ENCODE data around the gene FOXE3.

DNA sequence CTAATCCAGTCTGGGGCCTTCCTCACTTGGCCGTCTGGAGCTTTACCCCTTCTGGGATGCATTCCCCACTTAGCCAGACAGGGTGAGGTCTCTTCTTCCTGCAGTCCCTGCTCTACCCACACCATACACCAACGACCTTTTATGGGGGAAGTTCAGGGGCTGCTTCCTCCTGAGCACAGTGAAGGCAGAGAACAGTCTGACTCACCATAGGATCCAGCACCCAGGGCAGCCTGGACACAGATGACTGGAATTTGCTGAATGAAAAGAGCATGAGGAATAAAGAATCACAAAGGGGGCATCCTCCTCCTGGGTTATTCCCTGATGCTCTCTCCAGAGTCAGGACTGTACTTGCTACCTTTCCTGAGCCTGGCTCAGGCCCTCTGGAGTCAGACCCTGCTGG, 4.6 kb upstream of the FOXE3 start:
- no peak for TF ChIP-seq SP1 (IDR thresholded peaks at IDR 0.05; ENCODE audit: low read depth, low read length)
- TF ChIP-seq BCL11A (IDR thresholded peaks at IDR 0.05; ENCODE audit: low read depth, low read length), result no peak
- no peak for TF ChIP-seq SMC3 (IDR thresholded peaks at IDR 0.05; ENCODE audit: borderline replicate concordance, low read length)
- no peak for TF ChIP-seq TAF1 (IDR thresholded peaks at IDR 0.05; ENCODE audit: borderline replicate concordance, low read depth, low read length)
- TF ChIP-seq, protein P1, sequence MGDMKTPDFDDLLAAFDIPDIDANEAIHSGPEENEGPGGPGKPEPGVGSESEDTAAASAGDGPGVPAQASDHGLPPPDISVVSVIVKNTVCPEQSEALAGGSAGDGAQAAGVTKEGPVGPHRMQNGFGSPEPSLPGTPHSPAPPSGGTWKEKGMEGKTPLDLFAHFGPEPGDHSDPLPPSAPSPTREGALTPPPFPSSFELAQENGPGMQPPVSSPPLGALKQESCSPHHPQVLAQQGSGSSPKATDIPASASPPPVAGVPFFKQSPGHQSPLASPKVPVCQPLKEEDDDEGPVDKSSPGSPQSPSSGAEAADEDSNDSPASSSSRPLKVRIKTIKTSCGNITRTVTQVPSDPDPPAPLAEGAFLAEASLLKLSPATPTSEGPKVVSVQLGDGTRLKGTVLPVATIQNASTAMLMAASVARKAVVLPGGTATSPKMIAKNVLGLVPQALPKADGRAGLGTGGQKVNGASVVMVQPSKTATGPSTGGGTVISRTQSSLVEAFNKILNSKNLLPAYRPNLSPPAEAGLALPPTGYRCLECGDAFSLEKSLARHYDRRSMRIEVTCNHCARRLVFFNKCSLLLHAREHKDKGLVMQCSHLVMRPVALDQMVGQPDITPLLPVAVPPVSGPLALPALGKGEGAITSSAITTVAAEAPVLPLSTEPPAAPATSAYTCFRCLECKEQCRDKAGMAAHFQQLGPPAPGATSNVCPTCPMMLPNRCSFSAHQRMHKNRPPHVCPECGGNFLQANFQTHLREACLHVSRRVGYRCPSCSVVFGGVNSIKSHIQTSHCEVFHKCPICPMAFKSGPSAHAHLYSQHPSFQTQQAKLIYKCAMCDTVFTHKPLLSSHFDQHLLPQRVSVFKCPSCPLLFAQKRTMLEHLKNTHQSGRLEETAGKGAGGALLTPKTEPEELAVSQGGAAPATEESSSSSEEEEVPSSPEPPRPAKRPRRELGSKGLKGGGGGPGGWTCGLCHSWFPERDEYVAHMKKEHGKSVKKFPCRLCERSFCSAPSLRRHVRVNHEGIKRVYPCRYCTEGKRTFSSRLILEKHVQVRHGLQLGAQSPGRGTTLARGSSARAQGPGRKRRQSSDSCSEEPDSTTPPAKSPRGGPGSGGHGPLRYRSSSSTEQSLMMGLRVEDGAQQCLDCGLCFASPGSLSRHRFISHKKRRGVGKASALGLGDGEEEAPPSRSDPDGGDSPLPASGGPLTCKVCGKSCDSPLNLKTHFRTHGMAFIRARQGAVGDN (IDR thresholded peaks at IDR 0.05), result no peak
